Thoracic aorta (tissue), 2 donors: ENCODE data around the gene ALK. TPM values are rescaled to one million over a fixed set of nuclear protein-coding genes. Genes with fewer than 3 reads are reported as not detected.

Source experiments
- ATAC-seq: fragments of 150-250 bp; one replicate; pipeline ENCODE4 v1.8.0; 2017; ENCODE audit warnings: low read depth; ENCODE audit not compliant: insufficient number of reproducible peaks, low FRiP score
- DNase-seq: peaks from one replicate; pipeline ENCODE4 v3.0.0-alpha.2; 2020; ENCODE audit warnings: low spot score
- H3K27ac ChIP-seq, 2 donors: fragments of 200-600 bp; sonication (generic); 1 replicate in 1 of 2; 2 replicates in 1 of 2; pipeline ENCODE4 v1.5.1; 2016; ENCODE audit warnings: mild to moderate bottlenecking in 2 of 2, moderate library complexity in 2 of 2
- H3K27me3 ChIP-seq: fragments of 200-600 bp; sonication (generic); replicated peaks from 2 replicates; pipeline ENCODE4 v1.6.0; 2016; ENCODE audit warnings: mild to moderate bottlenecking; ENCODE audit not compliant: insufficient read depth
- H3K36me3 ChIP-seq: fragments of 200-600 bp; sonication (generic); one replicate; pipeline ENCODE4 v1.5.1; 2016
- H3K4me1 ChIP-seq, 2 donors: fragments of 200-600 bp; sonication (generic); 1 replicate in 1 of 2; 2 replicates in 1 of 2; pipeline versions ENCODE4 v1.5.1 to v1.6.0; 2016; ENCODE audit warnings: low read depth in 2 of 2, mild to moderate bottlenecking in 1 of 2; ENCODE audit not compliant: control insufficient read depth in 1 of 2
- H3K4me3 ChIP-seq: fragments of 200-600 bp; sonication (generic); 2 replicates; pipeline ENCODE4 v1.5.1; 2016; ENCODE audit warnings: mild to moderate bottlenecking
- H3K9me3 ChIP-seq: fragments of 200-600 bp; sonication (generic); 2 replicates; pipeline ENCODE4 v1.5.1; 2016
- CTCF ChIP-seq: fragments of 200-600 bp; sonication (generic); IDR thresholded peaks from one replicate; pipeline ENCODE4 v1.5.1; 2019; ENCODE audit warnings: antibody characterized with exemption
- total RNA-seq, 2 donors: library from RNA; depleted of rRNA; stranded (reverse); fragments of >200 nt; gene quantifications; one replicate each; pipeline versions ENCODE4 v1.1.0 to v1.2.3, GENCODE V29; 2016

Gene ALK
- total RNA-seq, 2 donors from 2014 or later, result 2.0 TPM; not detected in 1

- H3K36me3 ChIP-seq, result no peaks in the 10 kb centered on the region
Observed at GRCh38 chr2:29475499-29475898, 445.9 kb downstream of the ALK start.

GRCh38 chr2:29469961-29470360 is 451.4 kb downstream of the ALK start:
- no peaks in the 10 kb centered on the region for H3K4me1 ChIP-seq
- DNase-seq (no peak), ATAC-seq (no peak)
- no peaks in the 10 kb centered on the region for H3K27me3 ChIP-seq
- H3K36me3 ChIP-seq, result no peaks in the 10 kb centered on the region
- TF ChIP-seq CTCF, result no peak
- peaks cover 4% of the 10 kb centered on the region for H3K9me3 ChIP-seq
- no peak overlapping the region for H3K27ac ChIP-seq
- no peak overlapping the region for H3K4me3 ChIP-seq

More at GRCh38 chr2:29475499-29475898, 445.9 kb downstream of the ALK start:
- H3K4me3 ChIP-seq, result no peak overlapping the region
- ATAC-seq, result no peak
- no peak overlapping the region for H3K27ac ChIP-seq
- no peak for DNase-seq
- H3K9me3 ChIP-seq, result peaks cover 1% of the 10 kb centered on the region
- H3K4me1 ChIP-seq, result no peaks in the 10 kb centered on the region
- H3K27me3 ChIP-seq, result no peaks in the 10 kb centered on the region
- TF ChIP-seq CTCF, result no peak

GRCh38 chr2:29469516-29469915 is 451.9 kb downstream of the ALK start:
- DNase-seq (no peak), ATAC-seq (no peak)
- Histone ChIP-seq H3K4me3 (no peak overlapping the region), H3K27me3 (no peaks in the 10 kb centered on the region), H3K4me1 (no peaks in the 10 kb centered on the region), H3K36me3 (no peaks in the 10 kb centered on the region), H3K9me3 (peaks cover 4% of the 10 kb centered on the region), H3K27ac (no peak overlapping the region)
- no peak for TF ChIP-seq CTCF

- TF ChIP-seq CTCF, result no peak
- DNase-seq (no peak), ATAC-seq (no peak)
- Histone ChIP-seq H3K27me3 (no peaks in the 10 kb centered on the region), H3K4me1 (no peaks in the 10 kb centered on the region), H3K27ac (no peak overlapping the region), H3K36me3 (no peaks in the 10 kb centered on the region), H3K4me3 (no peak overlapping the region), H3K9me3 (no peaks in the 10 kb centered on the region)
Observed at GRCh38 chr2:29463181-29463900, 458.0 kb downstream of the ALK start.

GRCh38 chr2:29462293-29462692 is 459.1 kb downstream of the ALK start:
- Histone ChIP-seq H3K27ac (no peak overlapping the region), H3K36me3 (no peaks in the 10 kb centered on the region), H3K9me3 (no peaks in the 10 kb centered on the region), H3K27me3 (no peaks in the 10 kb centered on the region), H3K4me3 (no peak overlapping the region), H3K4me1 (no peaks in the 10 kb centered on the region)
- TF ChIP-seq CTCF, result no peak
- ATAC-seq (no peak), DNase-seq (no peak)
